HCT116 (cell line): ENCODE data around the gene BRPF3. TPM values are rescaled to one million over a fixed set of nuclear protein-coding genes. Genes with fewer than 3 reads are reported as not detected.

ENCODE experiments used
- ATAC-seq: fragments of 200-7000 bp; cut with Tn5 transposase; 2 replicates; pipeline ENCODE4 v1.9.1; 2020; ENCODE audit warnings: mild to moderate bottlenecking, moderate library complexity
- BruUV-seq: library from RNA; stranded (reverse); fragments of 400-500 nt; replicated peaks from 2 replicates; lab custom pipeline; 2021; lab: Mats Ljungman, UMichigan
- CTCF ChIA-PET: fragments of 300-600 bp; sonication (Branson Sonifier 250); formaldehyde crosslinking; loops from one replicate; lab custom pipeline; 2021; ENCODE audit warnings: antibody characterized with exemption; lab: Charles Lee
- POLR2A ChIA-PET: fragments of 300-600, 350-600 bp; sonication (Branson Sonifier 250); formaldehyde crosslinking; loops from one replicate; lab custom pipeline; 2021; ENCODE audit warnings: antibody characterized with exemption; lab: Charles Lee
- RAD21 ChIA-PET, 2 experiments: fragments of 300-600 bp; sonication (Branson Sonifier 250); formaldehyde crosslinking; loops; one replicate each; lab custom pipeline; 2023; ENCODE audit warnings: low total read pairs in 2 of 2; ENCODE audit not compliant: uncharacterized antibody in 2 of 2, unreplicated experiment in 2 of 2, low non-redundant PET in 1 of 2; lab: Charles Lee
- DNase-seq: peaks from one replicate; pipeline ENCODE4 v3.0.0-alpha.2; 2010; ENCODE audit warnings: low read depth, low spot score
- H2AFZ ChIP-seq: fragments of 200-600 bp; shearing (Covaris generic), sonication (generic); 2 replicates; pipeline ENCODE4 v1.6.1; 2017; ENCODE audit warnings: low read depth, mixed run types, mixed read lengths, antibody characterized with exemption, low read length; ENCODE audit not compliant: poor library complexity, severe bottlenecking
- H3K27ac ChIP-seq: 2 replicates; pipeline ENCODE4 v1.5.1; 2012; ENCODE audit warnings: low read depth, low read length
- H3K27me3 ChIP-seq: fragments of 200-600 bp; sonication (generic); 2 replicates; pipeline ENCODE4 v1.6.1; 2016; ENCODE audit warnings: mixed run types, low read length, mixed read lengths; ENCODE audit not compliant: insufficient read depth
- H3K36me3 ChIP-seq, 2 experiments: fragments of 200-500 bp in 1 of 2; fragments of 200-600 bp in 1 of 2; sonication (Bioruptor generic) in 1 of 2; sonication (generic) in 1 of 2; 2 replicates each; pipeline versions ENCODE4 v1.5.1 to v1.6.1; 2014 to 2016; ENCODE audit warnings: low read length in 2 of 2, inconsistent platforms in 1 of 2, mixed read lengths in 1 of 2, mixed run types in 1 of 2; ENCODE audit not compliant: insufficient read depth in 2 of 2, control insufficient read depth in 1 of 2
- H3K4me1 ChIP-seq, 2 experiments: fragments of 200-600 bp in 1 of 2; sonication (generic) in 1 of 2; 2 replicates each; pipeline versions ENCODE4 v1.5.1 to v1.6.1; 2012 to 2017; ENCODE audit warnings: low read length in 2 of 2, inconsistent platforms in 1 of 2, mild to moderate bottlenecking in 1 of 2, mixed read lengths in 1 of 2, mixed run types in 1 of 2, moderate library complexity in 1 of 2; ENCODE audit not compliant: insufficient read depth in 2 of 2, control insufficient read depth in 1 of 2
- H3K4me2 ChIP-seq: fragments of 200-600 bp; sonication (generic); 2 replicates; pipeline ENCODE4 v1.6.1; 2017; ENCODE audit warnings: mixed run types, low read length, mixed read lengths
- H3K4me3 ChIP-seq, 2 experiments: fragments of 200-600 bp in 1 of 2; sonication (generic) in 1 of 2; replicated peaks in 1 of 2; 2 replicates each; pipeline ENCODE4 v1.5.1; 2011 to 2016; ENCODE audit warnings: low read length in 2 of 2, control low read depth in 1 of 2, low read depth in 1 of 2, mild to moderate bottlenecking in 1 of 2, mixed read lengths in 1 of 2, mixed run types in 1 of 2
- H3K79me2 ChIP-seq: fragments of 200-600 bp; sonication (generic); 2 replicates; pipeline ENCODE4 v1.6.1; 2017; ENCODE audit warnings: mild to moderate bottlenecking, mixed run types, low read length, moderate library complexity, mixed read lengths; ENCODE audit not compliant: insufficient read depth
- H3K9ac ChIP-seq: fragments of 200-600 bp; sonication (generic); 2 replicates; pipeline ENCODE4 v1.6.1; 2016; ENCODE audit warnings: low read length, mixed read lengths
- H3K9me2 ChIP-seq: fragments of 200-600 bp; sonication (generic), shearing (Covaris generic); 2 replicates; pipeline ENCODE4 v1.6.1; 2017; ENCODE audit warnings: mixed run types, mild to moderate bottlenecking, moderate library complexity; ENCODE audit not compliant: insufficient read depth
- H3K9me3 ChIP-seq, 2 experiments: fragments of 200-500 bp in 1 of 2; fragments of 200-600 bp in 1 of 2; sonication (Bioruptor generic) in 1 of 2; sonication (generic) in 1 of 2; 2 replicates each; pipeline ENCODE4 v1.6.1; 2014 to 2017; ENCODE audit warnings: low read length in 2 of 2, mixed read lengths in 2 of 2, inconsistent platforms in 1 of 2, low read depth in 1 of 2, mild to moderate bottlenecking in 1 of 2, mixed run types in 1 of 2, moderate library complexity in 1 of 2; ENCODE audit not compliant: control insufficient read depth in 1 of 2, insufficient read depth in 1 of 2
- H4K20me1 ChIP-seq: fragments of 200-600 bp; sonication (generic), shearing (Covaris generic); 2 replicates; pipeline ENCODE4 v1.6.1; 2017; ENCODE audit warnings: mixed run types, mild to moderate bottlenecking, moderate library complexity; ENCODE audit not compliant: insufficient read depth
- EGR1 ChIP-seq: IDR thresholded peaks from 2 replicates; pipeline ENCODE4 v1.6.1; 2012; ENCODE audit warnings: low read depth
- ELF1 ChIP-seq: IDR thresholded peaks from 2 replicates; pipeline ENCODE4 v1.6.1; 2012; ENCODE audit warnings: low read depth, borderline replicate concordance
- EZH2 ChIP-seq: fragments of 200-600 bp; sonication (generic); IDR thresholded peaks from 2 replicates; pipeline ENCODE4 v1.6.1; 2017; ENCODE audit warnings: antibody characterized with exemption, mixed run types
- FOSL1 ChIP-seq: IDR thresholded peaks from 2 replicates; pipeline ENCODE4 v1.6.1; 2012; ENCODE audit warnings: low read depth
- JUND ChIP-seq: IDR thresholded peaks from 2 replicates; pipeline ENCODE4 v1.6.1; 2012
- POLR2A ChIP-seq: IDR thresholded peaks from 2 replicates; pipeline ENCODE4 v1.7.0; 2011; ENCODE audit warnings: borderline replicate concordance; ENCODE audit not compliant: insufficient read depth, insufficient read length; ENCODE audit errors: extremely low read depth
- RAD21 ChIP-seq: IDR thresholded peaks from 2 replicates; pipeline ENCODE4 v1.6.1; 2012; ENCODE audit warnings: low read depth, mild to moderate bottlenecking
- SIN3A ChIP-seq: IDR thresholded peaks from 2 replicates; pipeline ENCODE4 v1.6.1; 2012; ENCODE audit warnings: low read depth
- SP1 ChIP-seq: IDR thresholded peaks from 2 replicates; pipeline ENCODE4 v1.6.1; 2012; ENCODE audit warnings: low read depth
- SRF ChIP-seq: IDR thresholded peaks from 2 replicates; pipeline ENCODE4 v1.6.1; 2012; ENCODE audit warnings: low read depth
- TCF7L2 ChIP-seq: IDR thresholded peaks from 2 replicates; pipeline ENCODE4 v1.7.0; 2011; ENCODE audit warnings: borderline replicate concordance, inconsistent platforms; ENCODE audit not compliant: insufficient read depth, insufficient read length; ENCODE audit errors: extremely low read depth
- intact Hi-C: fragments of 100-400 bp; cut with micrococcal nuclease; formaldehyde crosslinking; loops from 2 replicates; pipeline ENCODE4 v1.10.0; 2022
- total RNA-seq: library from RNA; stranded (reverse); gene quantifications from one replicate; pipeline ENCODE4 v1.2.1, GENCODE V29; 2021; ENCODE audit not compliant: unreplicated experiment
- TF ChIP-seq, protein P1 (sequence below): IDR thresholded peaks from 2 replicates; pipeline ENCODE4 v1.6.1; 2012; ENCODE audit warnings: low read depth

BRPF3 gene
- total RNA-seq, 1 experiment from 2014 or later, result 20.3 TPM

DNA sequence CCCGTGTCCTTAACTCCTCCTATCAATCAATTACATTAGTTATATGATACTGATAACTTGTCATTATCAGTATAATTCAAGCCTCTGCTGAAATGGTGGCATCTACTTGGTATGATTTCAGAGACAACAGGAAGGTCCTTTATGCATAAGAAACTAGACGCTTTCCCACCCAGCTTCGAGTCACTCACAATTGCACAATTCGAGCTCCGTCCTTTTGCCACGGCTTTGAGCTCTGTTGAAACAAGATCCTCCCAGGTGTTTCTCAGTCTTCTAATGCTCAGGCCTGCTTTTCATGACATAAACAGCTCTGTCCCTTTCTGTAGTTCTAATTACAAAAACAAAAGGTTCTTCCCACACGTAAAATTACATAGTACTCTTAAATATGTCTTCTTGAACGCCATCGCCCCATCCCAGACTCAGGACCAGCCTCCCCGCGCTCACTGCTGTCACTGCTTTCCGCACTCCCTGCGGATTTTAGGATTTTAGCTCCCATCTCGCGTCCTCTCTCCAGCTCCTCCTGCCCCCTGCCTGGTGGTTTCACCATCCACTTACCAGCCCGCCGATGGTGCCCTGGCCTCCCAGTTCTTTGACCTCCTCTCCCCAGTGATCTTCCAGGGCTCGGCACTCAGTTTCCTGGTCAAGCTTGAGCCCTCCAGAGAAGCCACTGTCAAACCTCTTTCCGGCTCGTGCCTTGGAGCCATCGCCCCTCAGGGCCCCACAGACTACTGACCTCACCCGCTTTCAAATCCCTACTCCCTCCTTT lies 50.1 kb downstream of the BRPF3 start:
- Histone ChIP-seq H2AFZ (no peak overlapping the region), H3K9me2 (no peaks in the 10 kb centered on the region), H3K36me3 (no peaks in the 10 kb centered on the region), H3K79me2 (no peaks in the 10 kb centered on the region), H3K9ac (no peak overlapping the region), H3K4me1 (peaks cover 0 to 13% of the 10 kb centered on the region in 2 experiments; a peak in 2 of 4 replicates), H3K4me2 (no peak overlapping the region), H3K9me3 (no peaks in the 10 kb centered on the region), H3K4me3 (no peak overlapping the region), H3K27me3 (no peaks in the 10 kb centered on the region), H3K27ac (no peak overlapping the region), H4K20me1 (no peaks in the 10 kb centered on the region)
- ChIA-PET CTCF (no interaction called here), POLR2A (no interaction called here), RAD21 (no interaction called here)
- intact Hi-C loops, result no loop called here
- no peak for TF ChIP-seq SP1
- no peak for TF ChIP-seq EZH2
- TF ChIP-seq SRF, result no peak
- TF ChIP-seq, protein P1, sequence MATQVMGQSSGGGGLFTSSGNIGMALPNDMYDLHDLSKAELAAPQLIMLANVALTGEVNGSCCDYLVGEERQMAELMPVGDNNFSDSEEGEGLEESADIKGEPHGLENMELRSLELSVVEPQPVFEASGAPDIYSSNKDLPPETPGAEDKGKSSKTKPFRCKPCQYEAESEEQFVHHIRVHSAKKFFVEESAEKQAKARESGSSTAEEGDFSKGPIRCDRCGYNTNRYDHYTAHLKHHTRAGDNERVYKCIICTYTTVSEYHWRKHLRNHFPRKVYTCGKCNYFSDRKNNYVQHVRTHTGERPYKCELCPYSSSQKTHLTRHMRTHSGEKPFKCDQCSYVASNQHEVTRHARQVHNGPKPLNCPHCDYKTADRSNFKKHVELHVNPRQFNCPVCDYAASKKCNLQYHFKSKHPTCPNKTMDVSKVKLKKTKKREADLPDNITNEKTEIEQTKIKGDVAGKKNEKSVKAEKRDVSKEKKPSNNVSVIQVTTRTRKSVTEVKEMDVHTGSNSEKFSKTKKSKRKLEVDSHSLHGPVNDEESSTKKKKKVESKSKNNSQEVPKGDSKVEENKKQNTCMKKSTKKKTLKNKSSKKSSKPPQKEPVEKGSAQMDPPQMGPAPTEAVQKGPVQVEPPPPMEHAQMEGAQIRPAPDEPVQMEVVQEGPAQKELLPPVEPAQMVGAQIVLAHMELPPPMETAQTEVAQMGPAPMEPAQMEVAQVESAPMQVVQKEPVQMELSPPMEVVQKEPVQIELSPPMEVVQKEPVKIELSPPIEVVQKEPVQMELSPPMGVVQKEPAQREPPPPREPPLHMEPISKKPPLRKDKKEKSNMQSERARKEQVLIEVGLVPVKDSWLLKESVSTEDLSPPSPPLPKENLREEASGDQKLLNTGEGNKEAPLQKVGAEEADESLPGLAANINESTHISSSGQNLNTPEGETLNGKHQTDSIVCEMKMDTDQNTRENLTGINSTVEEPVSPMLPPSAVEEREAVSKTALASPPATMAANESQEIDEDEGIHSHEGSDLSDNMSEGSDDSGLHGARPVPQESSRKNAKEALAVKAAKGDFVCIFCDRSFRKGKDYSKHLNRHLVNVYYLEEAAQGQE, result no peak
- TF ChIP-seq EGR1, result no peak
- TF ChIP-seq POLR2A, result no peak
- TF ChIP-seq RAD21, result no peak
- TF ChIP-seq SIN3A, result no peak
- TF ChIP-seq ELF1, result no peak
- no peak for TF ChIP-seq TCF7L2
- TF ChIP-seq JUND, result no peak
- TF ChIP-seq FOSL1, result no peak
- BruUV-seq, result no TSS peak
- ATAC-seq (no peak), DNase-seq (no peak)
